HG02973 (cell line): ENCODE data around the gene UBE2E3.
A peak's percentile ranks its signal among the peaks of the same experiment; 100 is the strongest.

Source experiments
- ATAC-seq: cut with Tn5 transposase; IDR thresholded peaks from one replicate; pipeline ENCODE4 v1.9.1; 2021; ENCODE audit warnings: moderate library complexity; ENCODE audit not compliant: unreplicated experiment

The UBE2E3 gene

DNA sequence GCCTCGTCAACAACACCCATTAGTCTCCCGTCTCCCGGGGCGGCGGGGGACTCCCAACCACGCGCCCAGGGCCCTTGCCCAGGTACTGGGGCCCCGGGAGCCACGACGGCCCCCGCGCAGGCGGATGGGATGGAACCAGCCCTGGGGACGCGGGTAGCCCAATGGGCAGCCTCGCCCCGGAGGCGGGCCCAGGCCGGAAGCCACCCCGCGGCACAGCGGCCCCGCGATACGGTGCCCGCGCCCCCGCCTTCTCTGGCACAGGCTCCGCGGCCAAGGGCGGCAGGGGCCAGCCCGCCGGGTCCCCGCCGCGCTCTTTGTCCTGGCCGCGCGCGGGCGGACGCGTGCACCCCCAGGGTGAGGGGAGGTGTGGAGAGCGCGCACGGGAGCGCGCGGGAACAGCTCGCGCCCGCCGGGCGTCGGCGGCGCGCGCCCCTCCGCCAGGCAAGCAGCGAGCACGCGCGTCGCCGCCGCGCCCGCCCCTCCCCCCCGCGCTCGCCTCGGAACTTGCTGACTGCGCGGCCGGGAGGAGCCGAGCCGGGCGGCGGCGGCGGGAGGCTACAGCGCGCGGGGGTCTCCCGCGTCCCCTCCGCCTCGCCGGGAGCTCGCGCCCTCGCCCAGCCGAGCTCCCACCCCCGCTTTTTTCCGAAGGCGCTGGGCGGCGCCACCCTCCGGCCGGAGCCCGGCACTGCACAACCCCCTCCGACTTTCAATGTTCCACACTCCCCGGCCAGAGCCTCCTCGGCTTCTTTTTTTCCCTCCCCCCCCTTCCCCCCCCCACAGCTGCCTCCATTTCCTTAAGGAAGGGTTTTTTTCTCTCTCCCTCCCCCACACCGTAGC lies at the start of gene UBE2E3:
UBE2E3 (plus strand) TSS at position 500 of the 837 bp plus-strand sequence. CDS start 1,438 bp downstream, outside the sequence.
- ATAC-seq = peak; percentile 71

DNA sequence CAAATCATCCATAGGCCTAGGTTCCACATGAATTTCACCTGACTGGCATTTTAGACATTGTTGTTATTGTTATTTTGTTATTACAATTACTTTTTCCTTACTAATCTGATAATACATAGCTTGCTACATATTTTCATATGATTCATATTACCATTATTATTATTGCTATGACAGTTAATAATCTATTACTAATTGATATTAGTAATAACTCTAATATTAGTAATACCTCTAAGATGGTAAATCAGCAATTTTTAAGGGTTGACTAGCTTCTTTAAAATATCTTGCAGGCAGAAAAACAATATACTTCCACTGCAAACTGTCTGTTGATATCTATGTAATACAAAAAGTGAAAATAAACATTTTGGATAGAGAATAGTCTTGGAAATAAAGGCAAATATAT lies 48.6 kb upstream of the UBE2E3 start:
- no peak for ATAC-seq

DNA sequence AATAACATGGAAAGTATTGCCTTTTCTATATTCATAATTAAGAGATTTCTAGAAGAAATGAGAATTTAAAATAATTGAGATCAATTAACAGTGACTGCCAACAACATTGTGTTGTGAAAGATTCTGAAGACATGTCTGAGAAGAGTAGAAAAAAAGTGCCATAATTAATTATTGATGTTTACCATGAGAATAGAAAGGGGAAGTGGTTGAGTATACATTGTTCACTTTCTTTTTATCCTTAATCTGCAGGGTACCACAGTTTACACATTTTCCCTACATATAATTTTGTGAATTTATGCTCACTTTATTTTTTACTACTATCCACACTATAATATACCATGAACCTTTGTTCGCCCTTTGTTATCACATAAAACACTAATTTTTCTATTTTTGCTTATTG lies 47.1 kb upstream of the UBE2E3 start:
- ATAC-seq = no peak

DNA sequence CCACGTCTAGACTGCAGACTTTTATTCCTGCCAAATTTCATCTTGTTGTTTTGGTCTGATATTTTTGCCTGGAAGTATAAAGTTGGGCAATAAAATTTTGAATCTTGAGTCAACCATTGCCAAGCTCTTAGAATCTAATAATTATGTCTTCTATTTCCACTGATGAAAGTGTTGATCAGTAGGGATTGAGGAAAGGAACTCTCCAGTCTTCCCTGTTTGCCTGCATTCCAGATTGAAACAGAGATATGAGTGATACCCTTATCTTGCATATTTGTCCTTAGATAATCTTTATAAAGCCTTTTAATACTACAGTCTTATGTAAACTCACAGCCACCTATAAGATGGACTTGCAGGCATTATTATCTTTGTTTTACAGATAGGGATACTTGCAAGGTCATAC lies 45.5 kb upstream of the UBE2E3 start:
- ATAC-seq = no peak

DNA sequence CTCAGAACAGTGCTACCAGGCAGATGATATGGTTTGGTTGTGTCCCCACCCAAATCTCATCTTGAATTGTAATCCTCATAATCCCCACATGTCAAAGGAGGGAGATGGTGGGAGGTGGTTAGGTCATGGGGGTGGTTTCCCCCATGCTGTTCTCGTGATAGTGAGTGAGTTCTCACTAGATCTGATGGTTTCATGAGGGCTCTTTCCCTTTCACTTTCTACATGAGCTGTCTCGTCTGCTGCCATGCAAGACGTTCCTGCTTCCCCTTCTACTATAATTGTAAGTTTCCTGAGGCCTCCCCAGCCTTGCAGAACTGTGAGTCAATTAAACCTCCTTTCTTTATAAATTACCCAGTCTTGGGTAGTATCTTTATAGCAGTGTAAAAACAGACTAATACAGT lies 42.9 kb upstream of the UBE2E3 start:
- peak; percentile 85 for ATAC-seq

DNA sequence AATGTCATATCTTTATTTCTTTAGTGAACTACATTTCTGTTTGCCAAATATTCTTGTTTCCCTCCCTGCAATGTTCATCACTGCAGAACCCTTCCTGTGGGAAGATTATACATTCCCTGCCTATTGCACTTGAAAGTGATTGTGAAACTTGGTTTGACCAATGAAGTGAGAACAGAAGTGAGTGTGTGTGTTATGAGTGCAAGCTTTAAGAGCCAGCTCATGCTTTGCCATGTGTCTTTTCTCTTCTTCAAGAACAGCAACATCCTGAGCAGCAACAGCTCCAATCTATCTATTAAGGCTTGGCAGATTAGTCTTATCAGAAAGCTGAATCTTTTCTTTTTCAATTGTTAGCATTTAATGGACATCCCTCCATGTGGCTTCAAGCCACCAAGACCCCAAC lies 42.0 kb upstream of the UBE2E3 start:
- ATAC-seq = peak; percentile 61

DNA sequence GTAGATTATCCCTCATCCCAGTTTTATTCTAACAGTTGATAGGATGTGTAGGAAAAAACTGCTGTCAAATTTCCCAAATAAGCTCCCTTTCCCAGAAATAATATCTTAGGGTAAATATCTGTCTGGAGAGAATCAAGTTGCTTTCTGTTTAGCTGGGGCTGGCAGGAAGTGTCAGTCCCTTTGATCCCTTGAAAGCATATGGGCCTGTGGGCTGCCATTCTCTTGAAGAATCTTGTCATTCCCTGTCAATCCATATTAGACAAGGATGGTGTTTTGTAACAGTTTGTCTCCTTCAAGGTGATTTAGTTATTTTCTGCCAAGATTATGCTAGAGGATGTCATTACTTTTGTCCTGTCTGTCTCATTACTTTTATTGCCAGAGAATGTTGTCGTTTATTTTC lies 37.1 kb upstream of the UBE2E3 start:
- ATAC-seq = no peak

DNA sequence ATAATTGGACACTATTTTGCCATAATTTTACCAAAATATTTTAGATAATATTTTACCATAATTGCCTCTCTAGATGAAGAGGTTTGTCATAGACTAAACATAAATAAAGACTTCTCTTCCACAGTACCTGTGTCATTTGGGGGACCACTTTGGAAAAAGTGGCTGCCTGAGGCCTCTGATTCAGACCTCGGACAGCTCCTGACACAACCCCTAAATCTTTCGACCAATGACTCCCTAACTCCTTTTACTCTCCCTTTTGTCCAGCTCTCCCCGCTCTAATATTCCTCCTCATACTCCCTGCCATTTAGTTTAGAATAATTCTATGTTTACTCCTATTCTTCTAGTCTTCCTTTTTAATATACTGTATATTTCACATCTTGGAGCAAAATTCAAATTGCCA lies 36.0 kb upstream of the UBE2E3 start:
- no peak for ATAC-seq

DNA sequence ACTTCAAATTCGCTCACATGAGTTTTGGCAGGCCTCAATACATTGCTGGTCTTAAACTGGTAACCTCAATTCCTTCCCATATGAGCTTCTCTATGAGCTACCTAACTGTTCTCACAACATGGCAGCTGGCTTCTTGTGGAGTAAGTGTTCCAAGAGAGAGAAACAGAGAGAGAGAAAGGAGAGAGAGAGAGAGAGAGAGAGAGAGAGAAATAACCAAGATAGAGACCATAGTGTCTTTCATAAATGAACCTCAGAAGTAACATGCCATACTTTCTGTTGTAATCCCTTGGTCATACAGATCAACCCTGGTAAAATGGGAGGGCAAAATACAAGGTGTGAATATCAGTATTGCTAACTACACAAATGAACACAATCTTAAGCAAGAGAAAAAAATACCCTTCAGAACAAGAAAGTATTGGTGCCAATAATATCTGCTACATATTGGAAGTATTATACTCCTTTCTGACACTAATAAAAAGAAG lies 33.2 kb upstream of the UBE2E3 start:
- no peak for ATAC-seq

DNA sequence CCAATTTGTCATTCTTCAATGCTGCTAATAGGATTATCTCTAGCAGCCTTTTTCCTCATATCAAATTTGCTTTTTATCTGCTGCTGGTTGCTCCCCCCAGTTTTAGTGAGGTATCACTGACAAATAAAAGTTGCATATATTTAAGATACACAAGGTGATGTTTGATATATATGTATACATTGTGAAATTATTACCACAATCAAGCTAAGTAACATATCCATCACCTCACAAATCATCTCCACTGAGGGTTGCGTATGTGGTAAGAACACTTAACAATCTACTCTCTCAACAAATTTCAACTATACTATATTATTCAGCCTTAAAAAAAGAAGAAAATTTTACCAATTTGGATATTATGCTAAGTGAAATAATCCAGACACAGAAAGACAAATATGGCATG lies 30.5 kb upstream of the UBE2E3 start:
- ATAC-seq = no peak

DNA sequence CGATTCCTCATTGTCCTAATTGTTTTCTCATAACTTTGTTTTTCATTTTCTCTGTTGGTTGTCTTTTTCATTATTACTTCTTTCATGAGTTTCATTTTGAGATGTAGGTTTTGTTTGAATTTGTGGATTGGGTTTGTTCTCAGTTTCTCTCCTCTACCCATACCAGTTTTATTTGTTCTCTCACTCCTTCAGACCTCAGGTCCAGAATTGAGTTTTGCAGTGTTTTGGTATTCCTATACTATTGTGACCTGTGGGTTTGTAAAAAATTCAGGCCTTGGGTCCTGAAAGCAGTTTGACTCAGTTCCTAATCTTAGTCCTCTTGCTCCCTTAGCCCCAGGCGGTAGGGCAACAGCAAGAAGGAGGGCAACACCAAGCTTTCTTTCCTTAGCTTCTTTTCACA lies 28.3 kb upstream of the UBE2E3 start:
- ATAC-seq = no peak

DNA sequence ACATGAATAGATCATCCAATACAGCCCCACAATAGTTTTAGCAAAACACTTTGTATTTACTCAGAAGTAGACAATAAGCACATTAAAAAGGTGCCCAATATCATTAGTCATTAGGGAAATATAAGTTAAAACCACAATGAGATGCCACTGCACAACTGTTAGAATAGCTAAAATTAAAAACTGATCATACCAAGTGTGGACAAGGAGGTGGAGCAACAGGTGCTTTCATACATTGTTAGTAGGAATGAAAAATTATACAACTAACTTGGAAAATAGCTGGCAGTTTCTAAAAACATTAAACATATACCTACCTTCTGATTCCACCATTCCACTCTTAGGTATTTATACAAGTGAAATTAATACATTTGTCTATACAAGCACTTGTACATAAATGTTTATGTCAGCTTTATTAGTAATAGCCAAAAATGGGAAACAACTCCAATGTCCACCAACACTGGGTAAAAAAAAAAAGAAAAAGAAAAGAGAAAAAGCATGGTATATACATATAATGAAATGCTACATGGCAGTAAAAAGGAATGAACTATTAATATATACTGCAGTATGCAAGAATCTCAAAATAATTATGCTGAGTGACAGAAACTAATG lies 27.6 kb upstream of the UBE2E3 start:
- no peak for ATAC-seq

DNA sequence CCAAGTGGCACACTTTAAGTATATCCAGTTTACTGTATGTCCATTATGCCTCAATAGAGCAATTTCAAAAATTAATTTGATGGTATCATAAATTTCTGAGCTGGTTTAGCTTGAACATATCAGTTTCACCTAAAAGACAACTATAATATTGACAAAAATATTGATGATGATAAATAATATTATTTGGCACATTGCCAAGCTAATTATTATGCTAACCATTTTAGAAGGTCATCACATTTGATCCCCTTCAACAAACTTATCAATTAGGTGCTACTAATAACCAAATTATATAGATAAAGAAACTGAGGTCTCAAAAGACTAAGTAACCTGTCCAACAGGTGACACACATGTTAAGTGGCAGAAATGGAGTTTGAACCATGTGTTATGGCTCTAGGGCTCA lies 26.9 kb upstream of the UBE2E3 start:
- no peak for ATAC-seq

DNA sequence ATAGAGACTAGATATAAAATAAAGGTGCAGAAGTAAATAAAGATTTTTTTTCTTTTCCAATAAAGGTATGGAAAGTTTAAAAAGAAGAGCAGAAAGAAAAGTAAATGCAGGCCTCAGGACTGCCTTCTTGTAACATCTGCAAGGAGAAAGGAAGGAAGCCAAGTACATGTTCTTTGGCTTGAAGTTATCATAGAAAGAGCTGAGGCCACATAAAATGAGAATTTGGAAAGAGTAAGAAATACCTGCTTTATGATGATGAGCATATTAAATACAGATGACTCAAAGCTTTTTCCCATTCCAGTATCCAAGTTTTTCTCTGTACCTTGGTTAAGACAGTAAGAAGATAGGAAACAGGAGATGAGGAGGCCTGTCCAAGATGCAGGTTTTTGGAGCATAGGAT lies 25.3 kb upstream of the UBE2E3 start:
- no peak for ATAC-seq

DNA sequence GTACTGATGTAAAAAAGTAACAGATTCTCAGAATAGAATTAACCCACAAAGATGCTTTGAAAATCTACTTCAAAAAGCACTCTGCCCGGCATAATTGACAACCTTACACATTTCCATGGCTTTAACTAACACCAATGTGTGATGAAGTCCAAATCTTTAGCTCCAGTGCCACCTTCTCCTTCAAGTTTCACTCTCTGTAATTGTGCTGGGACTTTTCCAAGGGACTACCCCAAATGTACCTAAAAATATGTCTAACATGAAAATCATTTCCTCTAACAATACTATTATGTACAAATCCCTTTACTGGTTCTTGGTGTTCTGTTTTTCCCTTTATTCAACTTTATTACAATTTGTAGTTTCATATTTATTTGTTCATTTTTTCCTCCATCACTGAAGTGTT lies 20.6 kb upstream of the UBE2E3 start:
- no peak for ATAC-seq

DNA sequence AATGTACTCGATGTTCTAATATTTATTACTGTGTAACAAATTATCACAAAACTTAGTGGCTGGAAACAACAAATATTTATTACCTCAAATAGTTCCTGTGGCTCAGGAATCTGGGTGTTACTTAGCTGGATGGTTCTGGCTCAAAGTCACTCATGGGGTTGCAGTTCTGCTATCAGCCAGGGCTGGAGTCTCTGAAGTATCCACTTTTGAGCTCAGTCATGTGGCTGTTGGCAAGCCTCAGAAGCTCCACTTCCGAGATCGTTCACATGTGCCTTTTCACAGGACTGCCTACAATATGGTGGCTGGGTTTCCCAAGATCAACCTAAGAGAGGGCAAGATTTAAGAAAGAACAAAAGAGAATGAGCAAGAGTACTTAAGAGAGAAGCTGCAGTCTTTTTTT lies 19.4 kb upstream of the UBE2E3 start:
- ATAC-seq = no peak

DNA sequence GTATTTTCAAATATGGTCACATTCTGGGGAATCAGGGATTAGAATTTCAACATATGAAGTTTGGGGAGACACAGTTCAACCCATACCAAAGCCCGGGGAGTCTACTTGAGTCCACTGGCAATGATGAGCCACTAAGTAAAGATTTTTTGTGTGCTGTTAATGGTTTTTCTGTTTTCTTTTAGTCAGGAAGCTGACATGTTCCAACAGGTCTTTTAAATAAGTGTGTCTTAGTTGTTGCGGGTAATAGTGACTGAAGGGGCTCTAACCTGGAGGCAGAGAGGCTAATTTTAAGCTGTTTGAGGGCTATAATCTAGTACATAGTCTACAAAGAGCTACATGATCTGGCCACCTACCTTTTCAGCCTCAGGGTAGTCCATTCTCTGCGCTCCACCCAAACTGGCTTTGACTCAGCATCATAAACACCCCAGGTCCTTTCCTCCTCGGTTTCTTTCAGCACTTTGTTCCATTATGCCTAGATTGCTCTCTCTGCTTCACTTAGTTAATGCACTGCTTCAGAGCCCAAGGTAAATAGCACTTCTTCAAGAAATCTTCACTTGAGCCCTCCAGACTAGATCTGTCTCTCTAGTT lies 17.6 kb upstream of the UBE2E3 start:
- ATAC-seq = no peak

DNA sequence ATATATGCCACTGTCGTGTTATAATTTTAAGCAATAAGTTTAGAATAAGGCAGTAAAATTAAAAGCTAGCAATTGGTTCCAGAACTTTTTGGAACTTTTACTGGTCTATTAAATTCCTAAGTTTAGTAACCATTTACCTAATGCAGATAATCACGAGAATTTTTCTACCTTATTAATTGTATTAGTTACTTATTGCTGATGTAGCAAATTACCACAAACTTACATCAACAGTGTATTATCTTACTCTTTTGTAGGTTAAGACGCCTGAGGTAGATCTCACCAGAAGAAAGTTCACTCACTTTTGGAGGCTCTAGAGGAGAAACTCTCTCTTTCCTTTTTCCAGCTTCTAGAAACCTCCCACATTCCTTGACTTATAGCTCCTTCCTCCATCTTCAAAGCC lies 14.0 kb upstream of the UBE2E3 start:
- no peak for ATAC-seq

DNA sequence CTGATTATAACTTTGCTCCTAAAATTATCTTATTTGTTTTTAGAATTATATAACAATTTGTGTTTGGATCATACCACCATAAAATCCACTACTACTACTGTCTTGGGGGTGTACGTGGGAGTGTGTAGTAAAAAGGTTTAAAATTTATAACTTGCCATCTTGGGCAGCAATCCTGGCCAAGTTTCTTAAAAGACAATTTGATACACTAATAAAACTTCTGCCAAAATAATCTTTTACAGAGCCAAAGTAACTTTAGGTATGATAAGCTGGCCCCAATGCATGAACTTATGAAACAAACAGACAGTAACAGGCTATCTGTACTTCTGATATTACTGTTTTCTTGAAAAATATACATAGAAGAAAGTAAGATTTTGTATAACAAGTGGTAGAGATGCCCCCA lies 11.3 kb upstream of the UBE2E3 start:
- ATAC-seq = no peak

DNA sequence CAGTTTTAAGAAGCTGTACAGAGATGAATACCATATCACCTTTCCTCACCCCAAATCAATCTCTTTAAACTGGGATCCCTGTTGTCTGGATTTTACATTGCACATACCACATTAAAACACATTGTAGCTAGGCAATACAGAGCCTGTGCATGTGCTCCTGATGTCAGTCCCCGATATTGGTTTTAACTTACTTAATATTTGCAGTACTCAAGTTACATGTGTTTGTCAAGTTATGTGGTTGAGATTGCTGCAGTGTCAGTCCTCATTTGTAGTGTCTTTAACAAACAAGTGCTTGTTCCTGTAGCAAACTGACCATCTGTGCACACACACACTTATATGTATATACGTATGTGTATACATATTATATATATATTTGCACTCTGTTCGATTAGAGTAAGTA lies 10.4 kb upstream of the UBE2E3 start:
- ATAC-seq = no peak

DNA sequence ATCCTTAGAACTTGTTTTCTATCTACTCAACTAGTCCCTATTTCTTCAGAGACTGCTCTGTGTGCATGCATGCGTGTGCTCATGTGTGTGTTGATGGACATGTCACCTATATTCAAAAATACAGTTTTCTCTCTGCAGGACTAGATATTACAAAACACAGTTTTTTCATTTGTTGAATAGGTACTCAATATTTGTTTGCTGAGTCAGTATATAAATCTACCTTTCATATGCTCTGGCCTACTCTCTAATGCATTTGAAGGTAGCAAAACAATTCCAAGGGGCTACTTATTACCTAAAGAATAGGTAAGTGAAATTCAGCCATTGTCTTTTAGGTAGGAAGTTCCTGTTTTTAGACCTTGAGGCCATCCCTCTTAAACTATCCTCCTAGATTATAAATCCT lies 8.6 kb upstream of the UBE2E3 start:
- no peak for ATAC-seq

DNA sequence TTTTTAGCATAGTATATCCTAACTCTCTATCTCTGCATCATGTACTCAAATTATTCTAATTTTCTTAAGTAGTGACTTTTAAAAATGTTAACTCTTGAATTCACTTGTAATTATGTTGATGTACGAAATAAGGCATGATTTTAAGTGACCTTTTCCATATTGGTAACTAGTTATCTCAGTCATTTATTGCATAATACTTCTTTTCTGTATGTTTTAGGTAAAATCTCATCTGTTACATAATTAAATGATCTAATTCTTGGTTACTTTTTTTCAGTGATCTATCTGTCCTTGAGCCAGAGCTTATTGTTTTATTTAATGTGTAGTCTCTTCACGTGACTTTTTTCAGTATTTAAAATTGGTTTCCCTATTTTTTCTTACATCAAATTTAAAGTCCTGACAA lies 4.8 kb upstream of the UBE2E3 start:
- ATAC-seq = no peak
